Gastrocnemius medialis (tissue), 4 donors: ENCODE data around the gene KLHL29. TPM values are rescaled to one million over a fixed set of nuclear protein-coding genes. Genes with fewer than 3 reads are reported as not detected.

Source experiments
- ATAC-seq, 2 donors: fragments of 150-250 bp; one replicate each; pipeline ENCODE4 v1.9.1; 2016
- DNase-seq, 2 donors: peaks; one replicate each; pipeline ENCODE4 v3.0.0-alpha.2; 2019
- H3K27ac ChIP-seq, 4 donors: fragments of 200-600 bp; sonication (generic); 1 replicate in 1 of 4; 2 replicates in 3 of 4; pipeline ENCODE4 v1.5.1; 2016 to 2018; ENCODE audit warnings: mild to moderate bottlenecking in 2 of 4, moderate library complexity in 1 of 4
- H3K27me3 ChIP-seq, 3 donors: fragments of 200-600 bp; sonication (generic) in 2 of 3; 1 replicate in 1 of 3; 2 replicates in 2 of 3; pipeline versions ENCODE4 v1.5.1 to v1.6.0; 2016 to 2019; ENCODE audit warnings: mild to moderate bottlenecking in 1 of 3, moderate library complexity in 1 of 3
- H3K36me3 ChIP-seq, 2 donors: fragments of 200-600 bp; sonication (generic) in 1 of 2; one replicate each; pipeline ENCODE4 v1.5.1; 2017 to 2018
- H3K4me1 ChIP-seq, 2 donors: fragments of 200-600 bp; sonication (generic) in 1 of 2; one replicate each; pipeline ENCODE4 v1.5.1; 2016 to 2017; ENCODE audit warnings: mild to moderate bottlenecking in 2 of 2
- H3K4me3 ChIP-seq, 4 donors: fragments of 200-600 bp; sonication (generic) in 3 of 4; 1 replicate in 1 of 4; 2 replicates in 3 of 4; pipeline ENCODE4 v1.5.1; 2016 to 2019; ENCODE audit warnings: mild to moderate bottlenecking in 2 of 4
- H3K9me3 ChIP-seq, 3 donors: fragments of 200-600 bp; sonication (generic) in 2 of 3; 1 replicate in 1 of 3; 2 replicates in 2 of 3; pipeline ENCODE4 v1.5.1; 2016 to 2019
- POLR2A ChIP-seq, 2 donors: fragments of 450-650 bp; IDR thresholded peaks; one replicate each; pipeline ENCODE4 v1.6.1; 2017; ENCODE audit warnings: antibody characterized with exemption in 2 of 2, mild to moderate bottlenecking in 2 of 2, moderate library complexity in 2 of 2
- in situ Hi-C, 4 donors: fragments of 200-750 bp; cut with MboI; loops; one replicate each; pipeline versions ENCODE4 v1.15.0 to v1.8.0; 2017; ENCODE audit warnings: low sequenced_read_pairs in 4 of 4
- intact Hi-C: fragments of 100-400 bp; cut with DNase I; formaldehyde crosslinking; loops from one replicate; pipeline ENCODE4 v1.15.1; 2023; ENCODE audit warnings: low total_unique reads
- total RNA-seq, 4 donors: library from RNA; depleted of rRNA; stranded (reverse); fragments of >200 nt; gene quantifications; one replicate each; pipeline versions ENCODE4 v1.1.0 to v1.2.3, GENCODE V29; 2016
- TF ChIP-seq, protein P1 (sequence below), 5 experiments: fragments of 450-650 bp in 3 of 5; fragments of 200-600 bp in 2 of 5; sonication (generic) in 2 of 5; IDR thresholded peaks in 4 of 5; conservative IDR thresholded peaks in 1 of 5; 1 replicate in 4 of 5; 2 replicates in 1 of 5; pipeline ENCODE4 v1.5.1; 2016 to 2019; ENCODE audit warnings: antibody characterized with exemption in 5 of 5, mild to moderate bottlenecking in 3 of 5, moderate library complexity in 3 of 5

The KLHL29 gene
- total RNA-seq, 4 donors from 2014 or later, result 4.3 to 24.9 (median 8.7) TPM

GRCh38 chr2:23454501-23455120 lies 69.6 kb downstream of the KLHL29 start:
- no peaks in the 10 kb centered on the region for H3K27me3 ChIP-seq
- DNase-seq (no peak), ATAC-seq (no peak)
- H3K27ac ChIP-seq, result no peak overlapping the region
- no peaks in the 10 kb centered on the region for H3K9me3 ChIP-seq
- no peaks in the 10 kb centered on the region for H3K36me3 ChIP-seq
- no peak overlapping the region for H3K4me3 ChIP-seq
- TF ChIP-seq POLR2A (IDR thresholded peaks at IDR 0.05), result no peak
- TF ChIP-seq, protein P1, sequence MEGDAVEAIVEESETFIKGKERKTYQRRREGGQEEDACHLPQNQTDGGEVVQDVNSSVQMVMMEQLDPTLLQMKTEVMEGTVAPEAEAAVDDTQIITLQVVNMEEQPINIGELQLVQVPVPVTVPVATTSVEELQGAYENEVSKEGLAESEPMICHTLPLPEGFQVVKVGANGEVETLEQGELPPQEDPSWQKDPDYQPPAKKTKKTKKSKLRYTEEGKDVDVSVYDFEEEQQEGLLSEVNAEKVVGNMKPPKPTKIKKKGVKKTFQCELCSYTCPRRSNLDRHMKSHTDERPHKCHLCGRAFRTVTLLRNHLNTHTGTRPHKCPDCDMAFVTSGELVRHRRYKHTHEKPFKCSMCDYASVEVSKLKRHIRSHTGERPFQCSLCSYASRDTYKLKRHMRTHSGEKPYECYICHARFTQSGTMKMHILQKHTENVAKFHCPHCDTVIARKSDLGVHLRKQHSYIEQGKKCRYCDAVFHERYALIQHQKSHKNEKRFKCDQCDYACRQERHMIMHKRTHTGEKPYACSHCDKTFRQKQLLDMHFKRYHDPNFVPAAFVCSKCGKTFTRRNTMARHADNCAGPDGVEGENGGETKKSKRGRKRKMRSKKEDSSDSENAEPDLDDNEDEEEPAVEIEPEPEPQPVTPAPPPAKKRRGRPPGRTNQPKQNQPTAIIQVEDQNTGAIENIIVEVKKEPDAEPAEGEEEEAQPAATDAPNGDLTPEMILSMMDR (IDR thresholded peaks at IDR 0.05 in 4 of 5, conservative IDR thresholded peaks at IDR 0.05 in 1 of 5), result no peak
- intact Hi-C loops (no loop called here), in situ Hi-C loops (no loop called here)
- H3K4me1 ChIP-seq, result peaks cover 0 to 6% of the 10 kb centered on the region in 2 donors

- no peak overlapping the region for H3K27ac ChIP-seq
- intact Hi-C loops, result no loop called here
These were observed 71.4 kb downstream of the KLHL29 start for GRCh38 chr2:23456396-23456795.

DNA sequence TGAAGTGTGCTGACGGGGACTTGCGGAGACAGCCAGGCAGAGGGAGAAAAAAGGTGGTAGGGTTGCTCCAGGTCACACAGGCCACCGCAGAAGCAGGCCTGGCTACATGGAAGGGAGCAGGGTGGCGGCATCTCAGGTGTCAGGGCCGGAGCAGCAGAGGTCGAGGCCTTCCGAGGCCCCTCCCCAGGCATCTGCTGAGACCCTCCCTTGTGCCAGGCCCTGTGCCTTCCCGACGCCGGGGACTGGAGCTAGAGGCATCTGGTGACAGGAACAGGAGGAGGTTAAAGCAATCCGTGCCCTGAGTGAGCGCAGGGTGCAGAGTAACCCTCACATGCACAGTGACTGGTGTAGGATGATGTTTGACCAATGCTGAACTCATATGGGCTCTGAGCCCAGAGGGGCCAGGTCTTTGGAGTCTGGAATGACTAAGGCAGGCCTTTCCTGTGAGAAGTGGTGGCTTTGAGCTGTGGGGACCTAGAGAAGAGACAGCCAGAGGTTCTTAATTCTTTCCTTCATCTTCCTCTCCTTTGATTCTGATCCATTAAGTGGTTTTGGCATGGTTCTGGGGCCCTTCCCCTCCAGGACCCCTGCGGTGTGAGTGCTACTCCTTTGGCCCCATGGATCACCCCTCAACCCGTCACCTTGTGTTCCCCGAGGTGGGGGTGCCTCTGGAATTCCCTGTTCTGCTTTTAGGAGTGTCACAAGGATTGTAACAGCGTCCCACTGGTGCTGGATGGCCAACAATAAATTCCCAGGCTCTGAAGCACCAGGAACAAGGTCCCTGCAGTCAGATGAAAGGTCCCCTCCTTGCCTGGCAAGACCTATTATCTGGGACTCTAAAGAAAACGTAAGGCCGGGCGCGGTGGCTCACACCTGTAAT lies 72.1 kb downstream of the KLHL29 start:
- no peaks in the 10 kb centered on the region for H3K27me3 ChIP-seq
- no peak overlapping the region for H3K4me3 ChIP-seq
- H3K4me1 ChIP-seq, result peaks cover 0 to 6% of the 10 kb centered on the region in 2 donors
- no peaks in the 10 kb centered on the region for H3K9me3 ChIP-seq
- DNase-seq (no peak), ATAC-seq (no peak)
- intact Hi-C loops (no loop called here), in situ Hi-C loops (no loop called here)
- TF ChIP-seq, protein P1 (IDR thresholded peaks at IDR 0.05 in 4 of 5, conservative IDR thresholded peaks at IDR 0.05 in 1 of 5), result no peak
- TF ChIP-seq POLR2A (IDR thresholded peaks at IDR 0.05), result no peak
- H3K36me3 ChIP-seq, result no peaks in the 10 kb centered on the region
- H3K27ac ChIP-seq, result no peak overlapping the region

More at GRCh38 chr2:23456396-23456795, 71.4 kb downstream of the KLHL29 start:
- ATAC-seq (no peak), DNase-seq (no peak)
- no peaks in the 10 kb centered on the region for H3K36me3 ChIP-seq
- H3K4me1 ChIP-seq, result peaks cover 0 to 6% of the 10 kb centered on the region in 2 donors
- no peak overlapping the region for H3K4me3 ChIP-seq
- no peak for TF ChIP-seq POLR2A (IDR thresholded peaks at IDR 0.05)
- TF ChIP-seq, protein P1 (IDR thresholded peaks at IDR 0.05 in 4 of 5, conservative IDR thresholded peaks at IDR 0.05 in 1 of 5), result no peak
- in situ Hi-C loops, result no loop called here
- no peaks in the 10 kb centered on the region for H3K27me3 ChIP-seq
- H3K9me3 ChIP-seq, result no peaks in the 10 kb centered on the region

DNA sequence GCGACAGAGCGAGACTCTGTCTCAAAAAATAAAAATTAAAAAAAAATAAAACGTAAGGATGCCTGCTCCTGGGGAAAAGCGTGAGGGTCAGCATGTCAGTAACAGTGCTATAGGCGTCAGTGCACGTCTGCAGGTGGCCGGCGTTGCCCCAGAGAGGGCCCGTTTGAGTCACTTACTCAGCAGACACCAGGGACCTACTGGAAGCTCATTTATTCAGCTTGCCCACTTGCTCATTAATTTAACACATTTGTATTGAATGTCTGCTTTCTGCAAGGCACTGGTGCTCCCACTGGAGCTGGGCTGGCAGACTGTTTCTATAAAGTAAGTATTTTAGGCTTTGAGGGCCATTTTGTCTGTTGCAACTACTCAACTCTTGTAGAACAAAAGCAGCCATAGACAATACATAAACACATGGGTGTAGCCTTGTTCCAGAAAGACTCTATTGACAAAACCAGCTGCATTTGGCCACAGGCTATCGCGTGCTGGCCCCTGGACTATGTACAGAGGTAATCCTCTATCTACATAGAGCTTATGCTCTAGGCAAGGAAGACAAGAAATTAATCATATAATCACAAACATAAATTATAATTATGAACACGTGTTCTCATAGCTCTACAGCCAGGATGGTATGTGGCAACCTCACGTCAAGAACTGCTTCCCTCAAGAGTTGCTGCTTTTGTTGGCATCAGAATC lies 73.2 kb downstream of the KLHL29 start:
- Histone ChIP-seq H3K4me1 (peaks cover 0 to 3% of the 10 kb centered on the region in 2 donors), H3K27ac (no peak overlapping the region), H3K36me3 (no peaks in the 10 kb centered on the region), H3K9me3 (no peaks in the 10 kb centered on the region), H3K27me3 (no peaks in the 10 kb centered on the region), H3K4me3 (no peak overlapping the region)
- intact Hi-C loops (no loop called here), in situ Hi-C loops (no loop called here)
- TF ChIP-seq, protein P1 (IDR thresholded peaks at IDR 0.05 in 4 of 5, conservative IDR thresholded peaks at IDR 0.05 in 1 of 5), result no peak
- TF ChIP-seq POLR2A (IDR thresholded peaks at IDR 0.05), result no peak
- DNase-seq (no peak), ATAC-seq (no peak)
